Epithelial cell of alveolus of lung (primary cell): ENCODE data around the gene REST. TPM values are rescaled to one million over a fixed set of nuclear protein-coding genes. Genes with fewer than 3 reads are reported as not detected.

Source experiments
- total RNA-seq: library from RNA; depleted of rRNA; stranded (reverse); fragments of >200 nt; gene quantifications from 2 replicates; pipeline ENCODE4 v1.2.1, GENCODE V29; 2015

The REST gene, protein sequence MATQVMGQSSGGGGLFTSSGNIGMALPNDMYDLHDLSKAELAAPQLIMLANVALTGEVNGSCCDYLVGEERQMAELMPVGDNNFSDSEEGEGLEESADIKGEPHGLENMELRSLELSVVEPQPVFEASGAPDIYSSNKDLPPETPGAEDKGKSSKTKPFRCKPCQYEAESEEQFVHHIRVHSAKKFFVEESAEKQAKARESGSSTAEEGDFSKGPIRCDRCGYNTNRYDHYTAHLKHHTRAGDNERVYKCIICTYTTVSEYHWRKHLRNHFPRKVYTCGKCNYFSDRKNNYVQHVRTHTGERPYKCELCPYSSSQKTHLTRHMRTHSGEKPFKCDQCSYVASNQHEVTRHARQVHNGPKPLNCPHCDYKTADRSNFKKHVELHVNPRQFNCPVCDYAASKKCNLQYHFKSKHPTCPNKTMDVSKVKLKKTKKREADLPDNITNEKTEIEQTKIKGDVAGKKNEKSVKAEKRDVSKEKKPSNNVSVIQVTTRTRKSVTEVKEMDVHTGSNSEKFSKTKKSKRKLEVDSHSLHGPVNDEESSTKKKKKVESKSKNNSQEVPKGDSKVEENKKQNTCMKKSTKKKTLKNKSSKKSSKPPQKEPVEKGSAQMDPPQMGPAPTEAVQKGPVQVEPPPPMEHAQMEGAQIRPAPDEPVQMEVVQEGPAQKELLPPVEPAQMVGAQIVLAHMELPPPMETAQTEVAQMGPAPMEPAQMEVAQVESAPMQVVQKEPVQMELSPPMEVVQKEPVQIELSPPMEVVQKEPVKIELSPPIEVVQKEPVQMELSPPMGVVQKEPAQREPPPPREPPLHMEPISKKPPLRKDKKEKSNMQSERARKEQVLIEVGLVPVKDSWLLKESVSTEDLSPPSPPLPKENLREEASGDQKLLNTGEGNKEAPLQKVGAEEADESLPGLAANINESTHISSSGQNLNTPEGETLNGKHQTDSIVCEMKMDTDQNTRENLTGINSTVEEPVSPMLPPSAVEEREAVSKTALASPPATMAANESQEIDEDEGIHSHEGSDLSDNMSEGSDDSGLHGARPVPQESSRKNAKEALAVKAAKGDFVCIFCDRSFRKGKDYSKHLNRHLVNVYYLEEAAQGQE
- total RNA-seq: 29.6 and 33.9 TPM in 2 replicates

GRCh38 chr4:56907489-56908205, at the start of gene REST:
Gene REST (plus strand): TSS chr4:56907900. CDS start chr4:56910639, 2,739 bp downstream.

GRCh38 chr4:56977321-56978012, 69.8 kb downstream of the REST start, which contains the start of gene NOA1:
Gene NOA1 (minus strand): TSS chr4:56977606. CDS start chr4:56977585, 21 bp downstream.

DNA sequence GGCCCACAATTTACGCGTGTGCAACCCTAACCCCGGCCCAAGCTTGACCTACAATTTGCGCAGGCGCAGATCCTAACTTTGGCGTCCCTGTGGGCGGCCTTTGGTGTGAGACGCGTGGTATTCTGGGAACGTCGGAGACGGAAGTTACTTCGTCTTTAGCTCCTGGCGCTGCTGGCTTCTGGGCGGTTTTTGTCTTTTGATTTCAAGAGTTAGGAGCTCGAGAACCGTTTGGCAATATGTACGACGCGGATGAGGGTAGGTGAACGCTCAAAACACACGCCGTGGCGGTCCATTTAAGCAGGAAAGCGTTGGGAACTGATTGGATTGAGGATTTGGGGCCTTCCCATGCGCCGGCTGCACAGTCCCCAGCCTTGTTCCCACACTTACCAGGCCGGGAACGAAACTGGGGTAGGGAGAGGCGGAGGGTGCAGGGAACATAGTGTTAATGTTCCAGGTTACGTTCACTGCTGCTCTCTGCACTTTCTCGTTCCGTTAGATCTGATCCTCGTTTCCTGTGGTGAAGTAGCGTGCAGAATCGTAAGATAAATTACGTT, 71.1 kb downstream of the REST start, which contains the start of gene POLR2B:
Gene POLR2B, plus strand, starts transcription at position 147 of the 554 bp plus-strand sequence. Its CDS starts 90 bp downstream, at position 237.

Other genes starting within 250 kb of the REST start
- gene HOPX, start 226.6 kb upstream of the REST start, total RNA-seq: 2.2 and 5.2 TPM in 2 replicates
- gene SPINK2, start 86.2 kb upstream of the REST start, total RNA-seq: not detected in 2 replicates
- 18.6 and 55.5 TPM in 2 replicates for gene NOA1, start 69.7 kb downstream of the REST start, total RNA-seq
- gene POLR2B, start 71.0 kb downstream of the REST start, total RNA-seq: 72.0 and 99.8 TPM in 2 replicates
- gene IGFBP7, start 202.5 kb downstream of the REST start, total RNA-seq: 215 and 820 TPM in 2 replicates